ENCODE measurements around the gene SLC26A1. TPM values are rescaled to one million over a fixed set of nuclear protein-coding genes. Genes with fewer than 3 reads are reported as not detected.

SLC26A1 gene
- total and polyA plus RNA-seq, 2 of the 13 experiments (the other 11 are each of a cell fraction or from before 2014, with no cell fraction given), result 5.4 to 22.9 TPM

- TF ChIP-seq HINFP (CRISPR knock-in tag; IDR thresholded peaks at IDR 0.05; ENCODE audit: low read depth) (no peak; the same call in 1 of the 2 replicates), GMEB1 (CRISPR knock-in tag; IDR thresholded peaks at IDR 0.05; ENCODE audit: borderline replicate concordance) (no peak; the same call in 1 of the 2 replicates), TOPORS (CRISPR knock-in tag; IDR thresholded peaks at IDR 0.05) (peak; percentile 44; the same call in 1 of the 2 replicates), HOXA9 (CRISPR knock-in tag; IDR thresholded peaks at IDR 0.05; ENCODE audit: borderline replicate concordance) (no peak), ZBTB33 (CRISPR knock-in tag; IDR thresholded peaks at IDR 0.05) (no peak), TBL1XR1 (IDR thresholded peaks at IDR 0.05; ENCODE audit: borderline replicate concordance, low read length, partially characterized antibody) (peak; percentile 42), ZNF780A (CRISPR knock-in tag; IDR thresholded peaks at IDR 0.05) (no peak), EHMT2 (IDR thresholded peaks at IDR 0.05; ENCODE audit: borderline replicate concordance, low read depth, low read length) (no peak), KLF13 (CRISPR knock-in tag; IDR thresholded peaks at IDR 0.05) (0 out of 2 replicates have a peak, but pooled peaks have one; percentile 45), AGO2 (optimal IDR thresholded peaks at IDR 0.05; ENCODE audit: low read depth, low read length) (peak; percentile 97), ZIK1 (CRISPR knock-in tag; IDR thresholded peaks at IDR 0.05; ENCODE audit: borderline replicate concordance, low read depth) (peak; percentile 63; the same call in 1 of the 2 replicates), GPN1 (CRISPR knock-in tag; IDR thresholded peaks at IDR 0.05; ENCODE audit: borderline replicate concordance) (no peak), ERF (CRISPR knock-in tag; IDR thresholded peaks at IDR 0.05) (peak; percentile 29; the same call in 1 of the 2 replicates), ARID4A (CRISPR knock-in tag; IDR thresholded peaks at IDR 0.05; ENCODE audit: borderline replicate concordance) (peak; percentile 75), ZBTB2 (CRISPR knock-in tag; IDR thresholded peaks at IDR 0.05; ENCODE audit: low read depth) (0 out of 2 replicates have a peak, but pooled peaks have one; percentile 20), MXI1 (IDR thresholded peaks at IDR 0.05; ENCODE audit: borderline replicate concordance, low read depth, low read length) (peak; percentile 73; the same call in 2 of the 3 replicates)
Observed at GRCh38 chr4:993111-994029, at the start of gene SLC26A1 (continued).

All from HepG2 (cell line).